ENCODE measurements around the gene TXN2.
A peak's percentile ranks its signal among the peaks of the same experiment; 100 is the strongest.
"Not testable (repeated sequence)": the region's sequence is repeated elsewhere in the genome, so short reads cannot be mapped to it uniquely, and the experiment has no call there.

The TXN2 gene

GRCh38 chr22:36481393-36482168, at the start of gene TXN2:
Gene TXN2 (minus strand): TSS chr22:36481640. CDS start chr22:36480837, 803 bp downstream.
- peak; percentile 92 to 94 for DNase-seq

- peak; percentile 99 for DNase-seq
Measured at GRCh38 chr22:36528795-36529751, 47.6 kb upstream of the TXN2 start, which contains the start of gene EIF3D. Gene EIF3D (minus strand): TSS chr22:36529166. CDS start chr22:36526121, 3,045 bp downstream.

- DNase-seq, result no peak
Measured at GRCh38 chr22:36528341-36528740, 46.9 kb upstream of the TXN2 start.

- DNase-seq, result no peak
Measured at GRCh38 chr22:36522662-36523061, 41.2 kb upstream of the TXN2 start.

- no peak for DNase-seq
Measured at GRCh38 chr22:36520423-36520822, 39.0 kb upstream of the TXN2 start.

GRCh38 chr22:36519906-36520305, 38.5 kb upstream of the TXN2 start:
- not testable (repeated sequence) for DNase-seq

- DNase-seq, result no peak
Measured at GRCh38 chr22:36514766-36515165, 33.3 kb upstream of the TXN2 start.

GRCh38 chr22:36512991-36513390, 31.6 kb upstream of the TXN2 start:
- DNase-seq, result no peak

- DNase-seq, result no peak
Measured at GRCh38 chr22:36512333-36512732, 30.9 kb upstream of the TXN2 start.

- DNase-seq, result peak; percentile 35 to 50
Measured at GRCh38 chr22:36510966-36511881, 29.8 kb upstream of the TXN2 start.

GRCh38 chr22:36510384-36510783, 28.9 kb upstream of the TXN2 start:
- no peak for DNase-seq

- no peak for DNase-seq
Measured at GRCh38 chr22:36507518-36508010, 26.1 kb upstream of the TXN2 start.

- peak; percentile 78 to 86 for DNase-seq
Measured at GRCh38 chr22:36506637-36507517, 25.4 kb upstream of the TXN2 start, which contains the start of gene FOXRED2. Gene FOXRED2 (minus strand): TSS chr22:36507040. CDS start chr22:36506422, 618 bp downstream.

- DNase-seq, result no peak
Measured at GRCh38 chr22:36505998-36506635, 24.7 kb upstream of the TXN2 start.

- DNase-seq, result no peak
Measured at GRCh38 chr22:36497910-36498665, 16.6 kb upstream of the TXN2 start.

- no peak for DNase-seq
Measured at GRCh38 chr22:36493690-36494110, 12.3 kb upstream of the TXN2 start.

- no peak for DNase-seq
Measured at GRCh38 chr22:36492109-36492508, 10.7 kb upstream of the TXN2 start.

GRCh38 chr22:36491155-36491554, 9.7 kb upstream of the TXN2 start:
- no peak for DNase-seq

GRCh38 chr22:36486619-36487384, 5.4 kb upstream of the TXN2 start:
- DNase-seq, result peak; percentile 31 to 43

All from SHP77 (cell line).